K562 (cell line): Measurements from ENCODE around the gene DLGAP1. TPM values are rescaled to one million over a fixed set of nuclear protein-coding genes. Genes with fewer than 3 reads are reported as not detected.

Experiments used
- ATAC-seq: fragments of 200-7000 bp; cut with Tn5 transposase; 3 replicates; pipeline ENCODE4 v1.9.1; 2020; ENCODE audit warnings: moderate library complexity
- BruUV-seq: library from RNA; stranded (reverse); fragments of 400-500 nt; replicated peaks from 2 replicates; lab custom pipeline; 2021; lab: Mats Ljungman, UMichigan
- CTCF ChIA-PET: fragments of 300-600 bp; formaldehyde crosslinking; extraction: SDS; loops from one replicate; lab custom pipeline; 2021; ENCODE audit warnings: low intra/inter-chr PET ratio; lab: Yijun Ruan, JAX
- POLR2A ChIA-PET: fragments of 300-600, 350-650 bp; sonication (Branson Sonifier 250); formaldehyde crosslinking; extraction: SDS; loops from one replicate; lab custom pipeline; 2021; ENCODE audit warnings: antibody characterized with exemption, inconsistent platforms; lab: Yijun Ruan, JAX
- DNase-seq, 4 experiments: peaks; one replicate each; pipeline versions ENCODE4 v3.0.0 to v3.0.0-alpha.2; 2011 to 2018; ENCODE audit warnings: low spot score in 3 of 4, mixed read lengths in 3 of 4; ENCODE audit errors: extremely low read depth in 1 of 4
- FAIRE-seq: peaks from 2 replicates; lab custom pipeline; 2011; peaks lifted over from hg19 to GRCh38; lab: Jason Lieb, UNC
- H2AFZ ChIP-seq: 2 replicates; pipeline ENCODE4 v1.6.0; 2011; ENCODE audit warnings: low read depth, low read length, control low read depth, inconsistent platforms
- H3K27ac ChIP-seq: fragments of 200-600 bp; 3 replicates; pipeline ENCODE4 v1.8.0; 2011; ENCODE audit warnings: low read depth, mild to moderate bottlenecking, control low read depth, inconsistent platforms, low read length, moderate library complexity, mixed read lengths; ENCODE audit errors: extremely low read depth
- H3K27me3 ChIP-seq, 2 experiments: fragments of 300-600 bp in 1 of 2; 2 replicates in 1 of 2; 3 replicates in 1 of 2; pipeline versions ENCODE4 v1.6.0 to v1.8.0; 2011; ENCODE audit warnings: inconsistent platforms in 2 of 2, low read length in 2 of 2, mild to moderate bottlenecking in 1 of 2, mixed read lengths in 1 of 2, moderate library complexity in 1 of 2; ENCODE audit not compliant: control insufficient read depth in 2 of 2, insufficient read depth in 2 of 2
- H3K36me3 ChIP-seq: fragments of 300-600 bp; 3 replicates; pipeline ENCODE4 v1.8.0; 2011; ENCODE audit warnings: mild to moderate bottlenecking, low read length, inconsistent platforms; ENCODE audit not compliant: control insufficient read depth, insufficient read depth
- H3K4me1 ChIP-seq, 2 experiments: fragments of 200-600 bp in 1 of 2; replicated peaks in 1 of 2; 2 replicates in 1 of 2; 3 replicates in 1 of 2; pipeline versions ENCODE4 v1.5.1 to v1.8.0; 2011; ENCODE audit warnings: inconsistent platforms in 2 of 2, low read length in 2 of 2, mild to moderate bottlenecking in 1 of 2, mixed read lengths in 1 of 2, moderate library complexity in 1 of 2; ENCODE audit not compliant: control insufficient read depth in 2 of 2, insufficient read depth in 2 of 2
- H3K4me2 ChIP-seq: 2 replicates; pipeline ENCODE4 v1.6.1; 2011; ENCODE audit warnings: low read length, control low read depth, inconsistent platforms, mixed read lengths; ENCODE audit not compliant: insufficient read depth
- H3K4me3 ChIP-seq: fragments of 200-600 bp; sonication (generic), shearing (Covaris generic); 2 replicates; pipeline ENCODE4 v1.5.1; 2016; ENCODE audit warnings: control low read depth, inconsistent platforms
- H3K79me2 ChIP-seq: fragments of 200-600 bp; 3 replicates; pipeline ENCODE4 v1.8.0; 2011; ENCODE audit warnings: low read length, inconsistent platforms; ENCODE audit not compliant: control insufficient read depth, insufficient read depth
- H3K9ac ChIP-seq, 2 experiments: 2 replicates each; pipeline versions ENCODE4 v1.6.0 to v1.6.1; 2011; ENCODE audit warnings: low read depth in 2 of 2, low read length in 2 of 2, control low read depth in 1 of 2, inconsistent platforms in 1 of 2, mild to moderate bottlenecking in 1 of 2, mixed read lengths in 1 of 2; ENCODE audit not compliant: insufficient read depth in 1 of 2
- H3K9me1 ChIP-seq: one replicate; pipeline ENCODE4 v1.6.0; 2011; ENCODE audit warnings: inconsistent platforms, mild to moderate bottlenecking, low read length, moderate library complexity; ENCODE audit not compliant: control insufficient read depth, insufficient read depth
- H3K9me3 ChIP-seq: replicated peaks from 2 replicates; pipeline ENCODE4 v1.5.1; 2011; ENCODE audit warnings: low read depth, low read length, inconsistent platforms; ENCODE audit not compliant: control insufficient read depth, insufficient read depth
- H4K20me1 ChIP-seq: replicated peaks from 2 replicates; pipeline ENCODE4 v1.6.1; 2011; ENCODE audit warnings: low read length, inconsistent platforms, mixed read lengths; ENCODE audit not compliant: control insufficient read depth, insufficient read depth
- POLR2A ChIP-seq: fragments of 450-650 bp; conservative IDR thresholded peaks from 2 replicates; pipeline ENCODE4 v1.6.1; 2016
- RBM39 ChIP-seq: fragments of 200-400 bp; formaldehyde crosslinking; optimal IDR thresholded peaks from 2 replicates; pipeline ENCODE3; 2018; ENCODE audit warnings: low read depth, low read length
- RHOXF2B ChIP-seq: fragments of 250-450 bp; sonication (Bioruptor Pico); conservative IDR thresholded peaks from 2 replicates; pipeline ENCODE4 v1.5.1; 2021
- SAFB2 ChIP-seq: fragments of 200-400 bp; formaldehyde crosslinking; IDR thresholded peaks from 2 replicates; pipeline ENCODE4 v1.6.1; 2018; ENCODE audit warnings: borderline replicate concordance, low read length, low read depth, moderate library complexity; ENCODE audit not compliant: severe bottlenecking
- SRSF9 ChIP-seq: fragments of 200-400 bp; formaldehyde crosslinking; IDR thresholded peaks from 2 replicates; pipeline ENCODE4 v1.6.1; 2017; ENCODE audit warnings: low read depth, low read length, borderline replicate concordance
- ZNF740 ChIP-seq, 3 experiments: fragments of 200-800 bp in 1 of 3; sonication (Bioruptor generic) in 1 of 3; sonication (generic) in 1 of 3; formaldehyde crosslinking in 1 of 3; IDR thresholded peaks; 2 replicates each; pipeline versions ENCODE4 v1.6.1 to v1.8.0; 2016 to 2022; ENCODE audit warnings: mild to moderate bottlenecking in 2 of 3, missing compliant biosample characterization in 2 of 3, missing genetic modification characterization in 2 of 3, missing genetic modification reagents in 1 of 3
- ZNF785 ChIP-seq: fragments of 250-450 bp; sonication (Bioruptor Pico); IDR thresholded peaks from 2 replicates; pipeline ENCODE4 v1.4.0; 2020; ENCODE audit warnings: mild to moderate bottlenecking
- ZNF830 ChIP-seq: fragments of 250-450 bp; sonication (Bioruptor Pico); IDR thresholded peaks from 2 replicates; pipeline ENCODE4 v1.5.0; 2021; ENCODE audit warnings: mild to moderate bottlenecking
- WGBS: fragments of 100-300 bp; shearing (Covaris generic); methylation state at CpG from one replicate; pipeline ENCODE4 v1.1.6; 2016; ENCODE audit warnings: low coverage, mixed read lengths; ENCODE audit not compliant: insufficient coverage; ENCODE audit errors: missing lambda C conversion rate; 5-methylcytosine and 5-hydroxymethylcytosine counted together
- in situ Hi-C: fragments of 300-500 bp; cut with MboI; formaldehyde crosslinking; loops from 4 replicates; pipeline ENCODE4 v1.15.0; 2018; ENCODE audit warnings: inconsistent platforms, mixed read lengths
- intact Hi-C: fragments of 100-400 bp; cut with micrococcal nuclease; formaldehyde crosslinking; loops from 2 replicates; pipeline ENCODE4 v1.14.2; 2022
- polyA plus RNA-seq, 8 experiments: library from polyadenylated mRNA; depleted of rRNA in 4 of 8; stranded (reverse) in 5 of 8; unstranded in 3 of 8; fragments of >200 nt; fragmentation: Nextera tagmentation in 2 of 8; fragmentation: Illumina TruSeq in 1 of 8; extraction: Ambion mirVana in 2 of 8; extraction: Trizol in 1 of 8; gene quantifications; 2 replicates each; pipeline versions ENCODE4 v1.2.1 to v1.2.3, GENCODE V29; 2011 to 2014; ENCODE audit warnings: inconsistent platforms in 1 of 8, missing spikeins in 1 of 8
- total RNA-seq, 7 experiments: library from RNA; depleted of rRNA in 6 of 7; stranded (reverse); fragments of >200 nt in 6 of 7; fragmentation: Illumina TruSeq in 2 of 7; extraction: Trizol in 2 of 7; gene quantifications; 2 replicates each; pipeline versions ENCODE4 v1.2.1 to v1.2.3, GENCODE V29; 2011 to 2021; ENCODE audit warnings: low replicate concordance in 1 of 7
- TF ChIP-seq, protein P1 (sequence below): fragments of 450-650 bp; formaldehyde crosslinking; IDR thresholded peaks from 2 replicates; pipeline ENCODE4 v1.4.0; 2022; ENCODE audit warnings: missing genetic modification characterization
- TF ChIP-seq, protein P2 (sequence below): fragments of 450-650 bp; IDR thresholded peaks from 2 replicates; pipeline ENCODE4 v1.6.1; 2018; ENCODE audit warnings: mild to moderate bottlenecking, low read depth; ENCODE audit not compliant: partially characterized antibody

DLGAP1 gene
- total and polyA plus RNA-seq, 9 of the 15 experiments (the other 6 are each of a cell fraction or from before 2014, with no cell fraction given), result 0.04 to 0.22 (median 0.08) TPM

DNA sequence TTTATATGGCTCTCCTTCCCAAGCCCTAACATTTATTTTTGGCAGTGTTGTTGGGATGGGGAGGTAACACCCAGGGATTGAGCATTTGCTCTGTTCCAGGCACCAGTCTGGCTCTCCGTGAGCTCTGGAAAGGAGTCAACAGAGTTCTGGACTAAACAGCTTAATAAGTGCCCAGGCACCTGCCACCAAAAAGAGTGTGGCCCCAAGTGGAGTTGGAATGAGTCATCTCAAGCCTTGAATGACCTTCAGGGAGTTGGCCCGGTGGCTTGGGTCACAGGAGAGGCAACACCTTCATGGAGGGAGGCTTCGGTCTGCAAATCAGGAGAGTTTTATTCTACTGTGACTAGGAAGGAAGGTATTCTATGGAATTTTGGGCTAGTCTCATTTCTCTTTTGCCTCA, 203.2 kb downstream of the DLGAP1 start (continued):
- TF ChIP-seq ZNF740 (CRISPR knock-in tag; IDR thresholded peaks at IDR 0.05), result no peak
- no peak for TF ChIP-seq ZNF740 (tag; IDR thresholded peaks at IDR 0.05)
- TF ChIP-seq RBM39, result no peak
- TF ChIP-seq POLR2A, result no peak
- TF ChIP-seq, all 486 proteins: peak for 0

- Histone ChIP-seq H3K9me3 (no peaks in the 10 kb centered on the region), H4K20me1 (no peaks in the 10 kb centered on the region), H3K79me2 (no peaks in the 10 kb centered on the region), H3K9me1 (no peaks in the 10 kb centered on the region), H3K4me3 (no peak overlapping the region), H3K4me1 (no peaks in the 10 kb centered on the region), H3K27ac (no peak overlapping the region), H3K9ac (no peak overlapping the region), H3K36me3 (no peaks in the 10 kb centered on the region), H2AFZ (no peak overlapping the region), H3K4me2 (no peak overlapping the region), H3K27me3 (no peaks in the 10 kb centered on the region)
- CTCF ChIA-PET, result no interaction called here
- ATAC-seq, result no peak
- POLR2A ChIA-PET, result no interaction called here
- intact Hi-C loops (no loop called here), in situ Hi-C loops (no loop called here)
- no peak for FAIRE-seq
- WGBS, result 0% methylated on average over 2 of the region's 2 CpGs
- BruUV-seq, result no TSS peak
- no peak for TF ChIP-seq SRSF9
- TF ChIP-seq, protein P1, sequence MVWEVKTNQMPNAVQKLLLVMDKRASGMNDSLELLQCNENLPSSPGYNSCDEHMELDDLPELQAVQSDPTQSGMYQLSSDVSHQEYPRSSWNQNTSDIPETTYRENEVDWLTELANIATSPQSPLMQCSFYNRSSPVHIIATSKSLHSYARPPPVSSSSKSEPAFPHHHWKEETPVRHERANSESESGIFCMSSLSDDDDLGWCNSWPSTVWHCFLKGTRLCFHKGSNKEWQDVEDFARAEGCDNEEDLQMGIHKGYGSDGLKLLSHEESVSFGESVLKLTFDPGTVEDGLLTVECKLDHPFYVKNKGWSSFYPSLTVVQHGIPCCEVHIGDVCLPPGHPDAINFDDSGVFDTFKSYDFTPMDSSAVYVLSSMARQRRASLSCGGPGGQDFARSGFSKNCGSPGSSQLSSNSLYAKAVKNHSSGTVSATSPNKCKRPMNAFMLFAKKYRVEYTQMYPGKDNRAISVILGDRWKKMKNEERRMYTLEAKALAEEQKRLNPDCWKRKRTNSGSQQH (CRISPR knock-in tag), result no peak
- no peak for TF ChIP-seq ZNF830 (CRISPR knock-in tag)
- no peak for TF ChIP-seq RHOXF2B (CRISPR knock-in tag)
- TF ChIP-seq, protein P2, sequence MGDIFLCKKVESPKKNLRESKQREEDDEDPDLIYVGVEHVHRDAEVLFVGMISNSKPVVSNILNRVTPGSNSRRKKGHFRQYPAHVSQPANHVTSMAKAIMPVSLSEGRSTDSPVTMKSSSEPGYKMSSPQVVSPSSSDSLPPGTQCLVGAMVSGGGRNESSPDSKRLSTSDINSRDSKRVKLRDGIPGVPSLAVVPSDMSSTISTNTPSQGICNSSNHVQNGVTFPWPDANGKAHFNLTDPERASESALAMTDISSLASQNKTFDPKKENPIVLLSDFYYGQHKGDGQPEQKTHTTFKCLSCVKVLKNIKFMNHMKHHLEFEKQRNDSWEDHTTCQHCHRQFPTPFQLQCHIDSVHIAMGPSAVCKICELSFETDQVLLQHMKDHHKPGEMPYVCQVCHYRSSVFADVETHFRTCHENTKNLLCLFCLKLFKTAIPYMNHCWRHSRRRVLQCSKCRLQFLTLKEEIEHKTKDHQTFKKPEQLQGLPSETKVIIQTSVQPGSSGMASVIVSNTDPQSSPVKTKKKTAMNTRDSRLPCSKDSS, result no peak
- no peak for TF ChIP-seq SAFB2
- no peak for TF ChIP-seq ZNF785 (CRISPR knock-in tag)
- DNase-seq, result no peak
Observed at GRCh38 chr18:4251206-4251605, 203.9 kb downstream of the DLGAP1 start.
